ENCODE results near the gene ETS1.

DNA sequence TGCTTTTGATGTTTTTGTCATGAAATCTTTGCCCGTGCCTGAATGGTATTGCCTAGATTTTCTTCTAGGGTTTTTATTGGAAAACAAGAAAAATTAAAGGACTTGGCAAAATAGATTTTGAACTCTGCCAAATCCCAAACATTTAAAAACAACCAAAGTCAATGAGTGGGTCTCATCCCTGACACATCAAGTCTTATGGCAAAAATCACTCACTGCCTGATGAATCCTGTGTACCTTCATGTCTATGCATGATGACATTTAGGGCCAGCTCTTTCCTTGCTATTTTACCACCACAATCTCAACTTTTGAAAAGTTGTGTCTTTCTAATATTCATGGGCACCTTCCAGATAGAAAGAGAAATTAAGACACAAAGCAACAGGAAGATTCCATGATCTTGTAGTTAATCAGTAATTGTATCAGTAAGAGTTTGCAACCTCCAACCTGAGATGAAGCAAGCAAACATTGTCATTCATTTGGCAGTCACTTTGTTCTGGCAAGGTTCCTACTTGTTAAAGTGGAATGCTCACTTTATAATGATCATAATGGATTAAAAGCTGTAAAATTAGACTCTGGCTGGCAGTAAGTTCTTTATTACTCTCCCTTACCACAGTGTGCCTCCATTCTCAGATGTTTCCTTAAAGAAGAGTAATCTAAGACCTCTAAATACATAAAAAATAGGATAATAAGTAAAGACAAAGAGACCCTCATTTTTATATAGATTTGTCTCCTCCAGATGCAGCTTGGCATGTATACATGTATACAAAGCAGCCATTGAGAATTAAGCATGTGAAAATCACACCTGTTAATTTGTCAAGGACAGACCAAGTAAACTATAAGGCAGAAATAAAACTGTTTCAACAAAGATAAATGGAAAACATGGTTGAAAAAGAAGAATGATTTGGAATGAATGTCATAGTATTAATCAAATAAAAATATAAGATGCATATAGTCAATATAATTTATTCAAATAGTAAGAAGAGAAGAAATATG is 51.6 kb downstream of the ETS1 start:
- TF ChIP-seq, protein P1, sequence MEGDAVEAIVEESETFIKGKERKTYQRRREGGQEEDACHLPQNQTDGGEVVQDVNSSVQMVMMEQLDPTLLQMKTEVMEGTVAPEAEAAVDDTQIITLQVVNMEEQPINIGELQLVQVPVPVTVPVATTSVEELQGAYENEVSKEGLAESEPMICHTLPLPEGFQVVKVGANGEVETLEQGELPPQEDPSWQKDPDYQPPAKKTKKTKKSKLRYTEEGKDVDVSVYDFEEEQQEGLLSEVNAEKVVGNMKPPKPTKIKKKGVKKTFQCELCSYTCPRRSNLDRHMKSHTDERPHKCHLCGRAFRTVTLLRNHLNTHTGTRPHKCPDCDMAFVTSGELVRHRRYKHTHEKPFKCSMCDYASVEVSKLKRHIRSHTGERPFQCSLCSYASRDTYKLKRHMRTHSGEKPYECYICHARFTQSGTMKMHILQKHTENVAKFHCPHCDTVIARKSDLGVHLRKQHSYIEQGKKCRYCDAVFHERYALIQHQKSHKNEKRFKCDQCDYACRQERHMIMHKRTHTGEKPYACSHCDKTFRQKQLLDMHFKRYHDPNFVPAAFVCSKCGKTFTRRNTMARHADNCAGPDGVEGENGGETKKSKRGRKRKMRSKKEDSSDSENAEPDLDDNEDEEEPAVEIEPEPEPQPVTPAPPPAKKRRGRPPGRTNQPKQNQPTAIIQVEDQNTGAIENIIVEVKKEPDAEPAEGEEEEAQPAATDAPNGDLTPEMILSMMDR (IDR thresholded peaks at IDR 0.05; ENCODE audit: low read length) = no peak
- TF ChIP-seq EZH2 (IDR thresholded peaks at IDR 0.05; ENCODE audit: borderline replicate concordance, low read length) = no peak

Measured in OCI-LY1 (cell line).